ENCODE results near the gene TRPM4.

GRCh38 chr19:49190781-49191180, 33.2 kb downstream of the TRPM4 start:
- no peak for TF ChIP-seq CREB1 (IDR thresholded peaks at IDR 0.05)
- no peak for TF ChIP-seq EP300 (IDR thresholded peaks at IDR 0.05; ENCODE audit: borderline replicate concordance in 1 of 2, low read depth in 2 of 2, low read length in 2 of 2)
- TF ChIP-seq JUND (IDR thresholded peaks at IDR 0.05; ENCODE audit: low read length), result no peak
- no peak for TF ChIP-seq POLR2A (IDR thresholded peaks at IDR 0.05; ENCODE audit: control extremely low read depth in 1 of 2, low read depth in 2 of 2, low read length in 2 of 2)
- no peak for TF ChIP-seq TEAD4 (IDR thresholded peaks at IDR 0.05; ENCODE audit: low read depth, low read length)
